Measurements from ENCODE around the gene ACADL.
"Not testable (repeated sequence)": the region's sequence is repeated elsewhere in the genome, so short reads cannot be mapped to it uniquely, and the experiment has no call there.

- TF ChIP-seq MAX (IDR thresholded peaks at IDR 0.05; ENCODE audit: insufficient read depth, insufficient read length); CTCF (IDR thresholded peaks at IDR 0.05; ENCODE audit: extremely low read depth in 1 of 2, insufficient read depth in 1 of 2, low read depth in 1 of 2, low read length in 2 of 2); POLR2AphosphoS5 (IDR thresholded peaks at IDR 0.05; ENCODE audit: insufficient read depth, low read depth, low read length); EZH2 (IDR thresholded peaks at IDR 0.05; ENCODE audit: borderline replicate concordance, low read depth, low read length, severe bottlenecking); POLR2A (IDR thresholded peaks at IDR 0.05; ENCODE audit: low read depth, low read length): not testable (repeated sequence)
Observed at GRCh38 chr2:210181033-210181605, 44.1 kb downstream of the ACADL start.

All from endothelial cell of umbilical vein (primary cell).